Adrenal gland (tissue), 5 donors: ENCODE measurements around the gene OR1F1.

Experiments
- CTCF ChIP-seq, 6 experiments: fragments of 450-650 bp in 4 of 6; fragments of 200-600 bp in 2 of 6; sonication (generic) in 1 of 6; IDR thresholded peaks; 1 replicate in 5 of 6; 2 replicates in 1 of 6; pipeline versions ENCODE4 v1.5.1 to v1.8.0; 2016 to 2021; ENCODE audit warnings: antibody characterized with exemption in 6 of 6, mild to moderate bottlenecking in 2 of 6, moderate library complexity in 1 of 6
- POLR2A ChIP-seq, 2 donors: fragments of 450-650 bp; IDR thresholded peaks; one replicate each; pipeline ENCODE4 v1.6.1; 2017; ENCODE audit warnings: antibody characterized with exemption in 2 of 2, mild to moderate bottlenecking in 2 of 2, moderate library complexity in 1 of 2
- donor health status: DM: no; HTN: no; CAD: no.

GRCh38 chr16:3190949-3191353, 2.9 kb downstream of the OR1F1 start:
- TF ChIP-seq POLR2A (IDR thresholded peaks at IDR 0.05) (no peak), CTCF (IDR thresholded peaks at IDR 0.05) (no peak)
